HepG2 (cell line): ENCODE data around the gene RPTOR. TPM values are rescaled to one million over a fixed set of nuclear protein-coding genes. Genes with fewer than 3 reads are reported as not detected.

ENCODE experiments used
- ARID5B ChIP-seq: IDR thresholded peaks from 2 replicates; pipeline ENCODE4 v1.4.0; 2020; ENCODE audit warnings: mild to moderate bottlenecking, missing genetic modification reagents
- FOXP1 ChIP-seq, 2 experiments: fragments of 450-650 bp in 1 of 2; IDR thresholded peaks; 2 replicates each; pipeline ENCODE4 v1.6.1; 2017 to 2018; ENCODE audit warnings: antibody characterized with exemption in 1 of 2
- HIVEP1 ChIP-seq: sonication (generic); formaldehyde crosslinking; IDR thresholded peaks from 2 replicates; pipeline ENCODE4 v1.4.0; 2020; ENCODE audit warnings: mild to moderate bottlenecking, missing genetic modification reagents
- KLF9 ChIP-seq: IDR thresholded peaks from 2 replicates; pipeline ENCODE4 v1.6.1; 2016; ENCODE audit warnings: low read depth
- MAF1 ChIP-seq: sonication (generic); formaldehyde crosslinking; IDR thresholded peaks from 2 replicates; pipeline ENCODE4 v1.5.0; 2020; ENCODE audit warnings: missing genetic modification reagents, borderline replicate concordance
- NFAT5 ChIP-seq: sonication (generic); formaldehyde crosslinking; IDR thresholded peaks from 2 replicates; pipeline ENCODE4 v1.4.0; 2020; ENCODE audit warnings: missing genetic modification reagents
- STAT5B ChIP-seq: sonication (generic); formaldehyde crosslinking; IDR thresholded peaks from 2 replicates; pipeline ENCODE4 v1.4.0; 2020; ENCODE audit warnings: missing genetic modification reagents
- XBP1 ChIP-seq: sonication (generic); formaldehyde crosslinking; IDR thresholded peaks from 2 replicates; pipeline ENCODE4 v1.5.0; 2020; ENCODE audit warnings: missing genetic modification reagents
- ZBTB2 ChIP-seq: sonication (generic); formaldehyde crosslinking; IDR thresholded peaks from 2 replicates; pipeline ENCODE4 v1.8.0; 2022; ENCODE audit warnings: low read depth, missing genetic modification reagents
- ZFP62 ChIP-seq: sonication (generic); formaldehyde crosslinking; IDR thresholded peaks from 2 replicates; pipeline ENCODE4 v1.4.0; 2020; ENCODE audit warnings: missing genetic modification reagents
- ZFP90 ChIP-seq: sonication (generic); formaldehyde crosslinking; IDR thresholded peaks from 2 replicates; pipeline ENCODE4 v1.8.0; 2022; ENCODE audit warnings: missing genetic modification reagents, mild to moderate bottlenecking, inconsistent platforms, borderline replicate concordance
- ZNF121 ChIP-seq: sonication (generic); formaldehyde crosslinking; IDR thresholded peaks from 2 replicates; pipeline ENCODE4 v1.5.0; 2020; ENCODE audit warnings: mild to moderate bottlenecking, missing genetic modification reagents
- polyA plus RNA-seq, 8 experiments: library from polyadenylated mRNA; depleted of rRNA in 3 of 8; stranded (reverse) in 7 of 8; unstranded in 1 of 8; fragments of >200 nt; fragmentation: Illumina TruSeq in 4 of 8; extraction: Trizol in 4 of 8; gene quantifications; 2 replicates each; pipeline versions ENCODE4 v1.2.1 to v1.2.3, GENCODE V29; 2011 to 2016; ENCODE audit warnings: low read depth in 4 of 8, missing spikeins in 1 of 8, mixed read lengths in 1 of 8; ENCODE audit not compliant: insufficient read depth in 1 of 8
- total RNA-seq, 5 experiments: library from RNA; depleted of rRNA; stranded (reverse); fragments of >200 nt; fragmentation: Illumina TruSeq; extraction: Trizol; gene quantifications; 2 replicates each; pipeline ENCODE4 v1.2.3, GENCODE V29; 2016; ENCODE audit warnings: low read depth in 1 of 5
- TF ChIP-seq, protein P1 (sequence below): IDR thresholded peaks from 2 replicates; pipeline ENCODE4 v1.6.1; 2016; ENCODE audit warnings: missing compliant biosample characterization, missing genetic modification reagents, borderline replicate concordance

The RPTOR gene
- total and polyA plus RNA-seq, 2 of the 13 experiments (the other 11 are each of a cell fraction or from before 2014, with no cell fraction given), result 6.6 to 25.3 TPM

GRCh38 chr17:80694992-80695912 lies 150.6 kb downstream of the RPTOR start (continued):
- TF ChIP-seq FOXP1 (IDR thresholded peaks at IDR 0.05), result no peak
- peak; percentile 7; the same call in 1 of the 2 replicates for TF ChIP-seq FOXP1 (CRISPR knock-in tag; IDR thresholded peaks at IDR 0.05)
- TF ChIP-seq MAF1, result no peak
- TF ChIP-seq ZFP90, result no peak
- TF ChIP-seq NFAT5 (CRISPR knock-in tag), result no peak
- no peak for TF ChIP-seq STAT5B (CRISPR knock-in tag)
- TF ChIP-seq XBP1 (CRISPR knock-in tag), result no peak
- no peak for TF ChIP-seq ZBTB2
- TF ChIP-seq HIVEP1 (CRISPR knock-in tag), result no peak
- TF ChIP-seq, protein P1, sequence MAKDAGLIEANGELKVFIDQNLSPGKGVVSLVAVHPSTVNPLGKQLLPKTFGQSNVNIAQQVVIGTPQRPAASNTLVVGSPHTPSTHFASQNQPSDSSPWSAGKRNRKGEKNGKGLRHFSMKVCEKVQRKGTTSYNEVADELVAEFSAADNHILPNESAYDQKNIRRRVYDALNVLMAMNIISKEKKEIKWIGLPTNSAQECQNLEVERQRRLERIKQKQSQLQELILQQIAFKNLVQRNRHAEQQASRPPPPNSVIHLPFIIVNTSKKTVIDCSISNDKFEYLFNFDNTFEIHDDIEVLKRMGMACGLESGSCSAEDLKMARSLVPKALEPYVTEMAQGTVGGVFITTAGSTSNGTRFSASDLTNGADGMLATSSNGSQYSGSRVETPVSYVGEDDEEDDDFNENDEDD (CRISPR knock-in tag), result no peak
- TF ChIP-seq ZNF121 (CRISPR knock-in tag), result no peak
- TF ChIP-seq KLF9 (CRISPR knock-in tag), result no peak
- no peak for TF ChIP-seq ZFP62
- TF ChIP-seq ARID5B (CRISPR knock-in tag), result peak; percentile 64
